HEK293 (cell line): ENCODE results near the gene DEF6.

Experiments used
- GLIS1 ChIP-seq: fragments of 450-650 bp; formaldehyde crosslinking; IDR thresholded peaks from 2 replicates; pipeline ENCODE4 v1.5.1; 2016; ENCODE audit warnings: missing biosample characterization, missing genetic modification characterization
- INSM2 ChIP-seq: fragments of 450-650 bp; formaldehyde crosslinking; IDR thresholded peaks from 2 replicates; pipeline ENCODE4 v1.5.1; 2016; ENCODE audit warnings: missing biosample characterization, missing genetic modification characterization
- KLF9 ChIP-seq: fragments of 450-650 bp; formaldehyde crosslinking; IDR thresholded peaks from 2 replicates; pipeline ENCODE4 v1.5.1; 2016; ENCODE audit warnings: missing biosample characterization, missing genetic modification characterization, low read depth
- MYNN ChIP-seq: fragments of 450-650 bp; formaldehyde crosslinking; IDR thresholded peaks from 2 replicates; pipeline ENCODE4 v1.5.1; 2016; ENCODE audit warnings: missing biosample characterization, missing genetic modification characterization, borderline replicate concordance
- TRIM28 ChIP-seq: IDR thresholded peaks from 2 replicates; pipeline ENCODE4 v1.6.1; 2011; ENCODE audit warnings: low read length, control low read depth, borderline replicate concordance
- TSHZ1 ChIP-seq: fragments of 450-650 bp; formaldehyde crosslinking; IDR thresholded peaks from 2 replicates; pipeline ENCODE4 v1.5.1; 2016; ENCODE audit warnings: missing biosample characterization, missing genetic modification characterization, borderline replicate concordance
- ZBTB6 ChIP-seq: fragments of 450-650 bp; formaldehyde crosslinking; IDR thresholded peaks from 2 replicates; pipeline ENCODE4 v1.5.1; 2017; ENCODE audit warnings: missing biosample characterization, missing genetic modification characterization
- ZFHX2 ChIP-seq: fragments of 450-650 bp; formaldehyde crosslinking; conservative IDR thresholded peaks from 2 replicates; pipeline ENCODE4 v1.5.1; 2016; ENCODE audit warnings: missing biosample characterization, missing genetic modification characterization
- ZFP69B ChIP-seq: fragments of 450-650 bp; formaldehyde crosslinking; IDR thresholded peaks from 2 replicates; pipeline ENCODE4 v1.5.1; 2016; ENCODE audit warnings: missing biosample characterization, missing genetic modification characterization
- ZIC2 ChIP-seq: fragments of 450-650 bp; formaldehyde crosslinking; IDR thresholded peaks from 2 replicates; pipeline ENCODE4 v1.5.1; 2016; ENCODE audit warnings: missing biosample characterization, missing genetic modification characterization
- ZNF114 ChIP-seq: fragments of 450-650 bp; formaldehyde crosslinking; IDR thresholded peaks from 2 replicates; pipeline ENCODE4 v1.5.0; 2017; ENCODE audit warnings: missing biosample characterization, missing genetic modification characterization
- ZNF121 ChIP-seq: fragments of 450-650 bp; formaldehyde crosslinking; IDR thresholded peaks from 2 replicates; pipeline ENCODE4 v1.5.1; 2016; ENCODE audit warnings: missing biosample characterization, missing genetic modification characterization
- ZNF155 ChIP-seq: fragments of 450-650 bp; formaldehyde crosslinking; IDR thresholded peaks from 2 replicates; pipeline ENCODE4 v1.5.1; 2016; ENCODE audit warnings: missing biosample characterization, missing genetic modification characterization
- ZNF157 ChIP-seq: fragments of 450-650 bp; formaldehyde crosslinking; IDR thresholded peaks from 2 replicates; pipeline ENCODE4 v1.5.1; 2016; ENCODE audit warnings: missing biosample characterization, missing genetic modification characterization
- ZNF174 ChIP-seq: fragments of 450-650 bp; formaldehyde crosslinking; IDR thresholded peaks from 2 replicates; pipeline ENCODE4 v1.5.0; 2017; ENCODE audit warnings: missing biosample characterization, mild to moderate bottlenecking, missing genetic modification characterization
- ZNF18 ChIP-seq: fragments of 450-650 bp; formaldehyde crosslinking; IDR thresholded peaks from 2 replicates; pipeline ENCODE4 v1.5.1; 2016; ENCODE audit warnings: missing biosample characterization, missing genetic modification characterization
- ZNF2 ChIP-seq: fragments of 450-650 bp; formaldehyde crosslinking; IDR thresholded peaks from 2 replicates; pipeline ENCODE4 v1.5.1; 2016; ENCODE audit warnings: missing biosample characterization, missing genetic modification characterization
- ZNF24 ChIP-seq: fragments of 450-650 bp; formaldehyde crosslinking; IDR thresholded peaks from 2 replicates; pipeline ENCODE4 v1.5.1; 2016; ENCODE audit warnings: missing biosample characterization, missing genetic modification characterization
- ZNF350 ChIP-seq: fragments of 450-650 bp; formaldehyde crosslinking; IDR thresholded peaks from 2 replicates; pipeline ENCODE4 v1.5.0; 2017; ENCODE audit warnings: missing biosample characterization, mild to moderate bottlenecking, missing genetic modification characterization
- ZNF398 ChIP-seq: fragments of 450-650 bp; formaldehyde crosslinking; IDR thresholded peaks from 2 replicates; pipeline ENCODE4 v1.5.1; 2017; ENCODE audit warnings: missing biosample characterization, missing genetic modification characterization
- ZNF423 ChIP-seq: fragments of 450-650 bp; formaldehyde crosslinking; IDR thresholded peaks from 2 replicates; pipeline ENCODE4 v1.5.1; 2016; ENCODE audit warnings: missing biosample characterization, missing genetic modification characterization
- ZNF529 ChIP-seq: fragments of 450-650 bp; formaldehyde crosslinking; IDR thresholded peaks from 2 replicates; pipeline ENCODE4 v1.5.1; 2017; ENCODE audit warnings: missing genetic modification characterization, missing biosample characterization; ENCODE audit not compliant: insufficient replicate concordance
- ZNF561 ChIP-seq: fragments of 450-650 bp; IDR thresholded peaks from 2 replicates; pipeline ENCODE4 v1.5.1; 2018; ENCODE audit warnings: missing biosample characterization, missing genetic modification characterization, borderline replicate concordance
- ZNF600 ChIP-seq: fragments of 450-650 bp; formaldehyde crosslinking; IDR thresholded peaks from 2 replicates; pipeline ENCODE4 v1.5.1; 2016; ENCODE audit warnings: missing biosample characterization, missing genetic modification characterization
- ZNF623 ChIP-seq: fragments of 450-650 bp; formaldehyde crosslinking; IDR thresholded peaks from 2 replicates; pipeline ENCODE4 v1.5.1; 2016; ENCODE audit warnings: missing biosample characterization, missing genetic modification characterization
- ZNF624 ChIP-seq: fragments of 450-650 bp; formaldehyde crosslinking; IDR thresholded peaks from 2 replicates; pipeline ENCODE4 v1.5.1; 2017; ENCODE audit warnings: missing biosample characterization, missing genetic modification characterization
- ZNF645 ChIP-seq: fragments of 450-650 bp; formaldehyde crosslinking; IDR thresholded peaks from 2 replicates; pipeline ENCODE4; 2016; ENCODE audit warnings: missing biosample characterization, missing genetic modification characterization
- ZNF677 ChIP-seq: fragments of 450-650 bp; IDR thresholded peaks from 2 replicates; pipeline ENCODE4 v1.5.0; 2018; ENCODE audit warnings: missing biosample characterization, mild to moderate bottlenecking, missing genetic modification characterization, moderate library complexity
- ZXDB ChIP-seq: fragments of 450-650 bp; formaldehyde crosslinking; IDR thresholded peaks from 2 replicates; pipeline ENCODE4 v1.5.1; 2016; ENCODE audit warnings: missing biosample characterization, missing genetic modification characterization

Gene DEF6

GRCh38 chr6:35259194-35259947 lies 38.2 kb upstream of the DEF6 start, which contains the start of gene ZNF76 (continued):
- TF ChIP-seq ZNF529 (tag by site-specific recombination): no peak
- TF ChIP-seq ZNF645 (tag by site-specific recombination): no peak
- TF ChIP-seq ZNF18: 0 out of 2 replicates have a peak, but pooled peaks have one; percentile 26
- no peak for TF ChIP-seq ZNF624
- no peak for TF ChIP-seq ZNF157 (tag by site-specific recombination)
- TF ChIP-seq GLIS1 (tag by site-specific recombination): peak; percentile 87
- 0 out of 2 replicates have a peak, but pooled peaks have one; percentile 31 for TF ChIP-seq ZNF121 (tag by site-specific recombination)
- no peak for TF ChIP-seq ZNF114
- TF ChIP-seq ZXDB: peak; percentile 95
- TF ChIP-seq ZNF155: no peak
- peak; percentile 96 for TF ChIP-seq KLF9 (tag by site-specific recombination)
- peak; percentile 77; the same call in 1 of the 2 replicates for TF ChIP-seq ZNF24 (tag by site-specific recombination)
- TF ChIP-seq TSHZ1 (tag by site-specific recombination): peak; percentile 63; the same call in 1 of the 2 replicates
- peak; percentile 86 for TF ChIP-seq ZNF600
- no peak for TF ChIP-seq TRIM28
- TF ChIP-seq ZNF423 (tag by site-specific recombination): 0 out of 2 replicates have a peak, but pooled peaks have one; percentile 27
- TF ChIP-seq ZNF350: no peak
- TF ChIP-seq ZFP69B (tag by site-specific recombination): peak; percentile 95
- TF ChIP-seq ZNF623 (tag by site-specific recombination): 0 out of 2 replicates have a peak, but pooled peaks have one; percentile 14
- TF ChIP-seq ZNF677 (tag by site-specific recombination): peak; percentile 33; the same call in 1 of the 2 replicates
- TF ChIP-seq ZNF561 (tag by site-specific recombination): peak; percentile 95
- peak; percentile 92 for TF ChIP-seq ZNF2
- peak; percentile 57 for TF ChIP-seq INSM2 (tag by site-specific recombination)
- peak; percentile 6; the same call in 1 of the 2 replicates for TF ChIP-seq MYNN (tag by site-specific recombination)
- peak; percentile 22; the same call in 1 of the 2 replicates for TF ChIP-seq ZNF398 (tag by site-specific recombination)
- no peak; the same call in 1 of the 2 replicates for TF ChIP-seq ZNF174 (tag by site-specific recombination)
- peak; percentile 89 for TF ChIP-seq ZIC2 (tag by site-specific recombination)
- peak; percentile 97 for TF ChIP-seq ZFHX2 (tag by site-specific recombination)
- peak; percentile 51; the same call in 1 of the 2 replicates for TF ChIP-seq ZBTB6
